ENCODE results near the gene SMIM33. TPM values are rescaled to one million over a fixed set of nuclear protein-coding genes. Genes with fewer than 3 reads are reported as not detected.

Gene SMIM33
- polyA plus RNA-seq, 1 donor from 2014 or later = not detected

DNA sequence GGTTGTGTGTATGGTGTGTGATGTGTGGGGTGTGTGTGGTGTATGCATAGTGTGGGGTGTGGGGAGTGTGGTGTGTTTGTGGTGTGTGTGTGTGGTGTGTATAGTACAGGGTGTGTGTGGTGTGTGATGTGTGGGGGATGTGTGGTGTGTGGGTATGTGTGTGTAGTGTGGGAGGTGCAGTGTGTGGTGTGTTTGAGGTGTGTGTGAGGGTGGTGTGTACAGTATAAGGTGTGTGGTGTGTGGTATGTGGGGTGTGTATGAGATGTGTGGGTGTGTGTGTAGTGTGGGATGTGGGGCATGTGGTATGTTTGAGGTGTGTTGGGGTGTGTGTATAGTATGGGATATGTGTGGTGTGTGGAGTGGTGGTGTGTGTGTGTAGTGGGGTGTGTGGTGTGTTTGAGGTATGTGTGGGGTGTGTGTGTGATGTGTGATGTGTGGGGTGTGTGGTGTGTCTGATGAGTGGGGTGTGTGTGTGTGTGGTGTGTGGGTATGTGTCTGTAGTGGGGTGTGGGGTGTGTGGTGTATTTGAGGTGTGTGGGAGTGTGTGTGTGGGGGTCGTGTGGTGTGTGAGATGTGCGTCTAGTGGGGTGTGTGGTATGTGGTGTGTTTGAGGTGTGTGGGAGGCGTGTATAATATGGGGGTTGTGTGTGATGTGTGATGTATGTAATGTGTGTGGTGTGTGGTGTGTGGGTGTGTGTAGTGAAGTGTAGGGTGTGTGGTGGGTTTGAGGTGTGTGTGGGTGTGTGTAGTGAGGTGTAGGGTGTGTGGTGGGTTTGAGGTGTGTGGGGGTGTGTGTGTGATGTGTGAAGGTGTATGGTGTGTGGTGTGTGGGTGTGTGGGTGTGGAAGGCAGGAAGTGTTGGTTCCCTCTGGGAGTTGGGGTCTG is 16.9 kb upstream of the SMIM33 start:
- H3K79me2 ChIP-seq (replicated peaks; ENCODE audit: insufficient read depth, low read length) = no peaks in the 10 kb centered on the region
- H3K4me3 ChIP-seq (ENCODE audit: low read length) = no peak overlapping the region
- TF ChIP-seq RAD21 (conservative IDR thresholded peaks at IDR 0.05) = no peak
- TF ChIP-seq EP300 (conservative IDR thresholded peaks at IDR 0.05; ENCODE audit: poor library complexity, severe bottlenecking) = no peak
- TF ChIP-seq, protein P1, sequence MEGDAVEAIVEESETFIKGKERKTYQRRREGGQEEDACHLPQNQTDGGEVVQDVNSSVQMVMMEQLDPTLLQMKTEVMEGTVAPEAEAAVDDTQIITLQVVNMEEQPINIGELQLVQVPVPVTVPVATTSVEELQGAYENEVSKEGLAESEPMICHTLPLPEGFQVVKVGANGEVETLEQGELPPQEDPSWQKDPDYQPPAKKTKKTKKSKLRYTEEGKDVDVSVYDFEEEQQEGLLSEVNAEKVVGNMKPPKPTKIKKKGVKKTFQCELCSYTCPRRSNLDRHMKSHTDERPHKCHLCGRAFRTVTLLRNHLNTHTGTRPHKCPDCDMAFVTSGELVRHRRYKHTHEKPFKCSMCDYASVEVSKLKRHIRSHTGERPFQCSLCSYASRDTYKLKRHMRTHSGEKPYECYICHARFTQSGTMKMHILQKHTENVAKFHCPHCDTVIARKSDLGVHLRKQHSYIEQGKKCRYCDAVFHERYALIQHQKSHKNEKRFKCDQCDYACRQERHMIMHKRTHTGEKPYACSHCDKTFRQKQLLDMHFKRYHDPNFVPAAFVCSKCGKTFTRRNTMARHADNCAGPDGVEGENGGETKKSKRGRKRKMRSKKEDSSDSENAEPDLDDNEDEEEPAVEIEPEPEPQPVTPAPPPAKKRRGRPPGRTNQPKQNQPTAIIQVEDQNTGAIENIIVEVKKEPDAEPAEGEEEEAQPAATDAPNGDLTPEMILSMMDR (IDR thresholded peaks at IDR 0.05; ENCODE audit: poor library complexity, severe bottlenecking) = no peak
- TF ChIP-seq TAF1 (IDR thresholded peaks at IDR 0.05; ENCODE audit: low read depth) = no peak
- TF ChIP-seq SMC3 (conservative IDR thresholded peaks at IDR 0.05; ENCODE audit: poor library complexity) = no peak
- no peak for TF ChIP-seq POLR2AphosphoS5 (IDR thresholded peaks at IDR 0.05)
- no peak for TF ChIP-seq MXI1 (conservative IDR thresholded peaks at IDR 0.05; ENCODE audit: poor library complexity, severe bottlenecking)
- TF ChIP-seq, protein P2, sequence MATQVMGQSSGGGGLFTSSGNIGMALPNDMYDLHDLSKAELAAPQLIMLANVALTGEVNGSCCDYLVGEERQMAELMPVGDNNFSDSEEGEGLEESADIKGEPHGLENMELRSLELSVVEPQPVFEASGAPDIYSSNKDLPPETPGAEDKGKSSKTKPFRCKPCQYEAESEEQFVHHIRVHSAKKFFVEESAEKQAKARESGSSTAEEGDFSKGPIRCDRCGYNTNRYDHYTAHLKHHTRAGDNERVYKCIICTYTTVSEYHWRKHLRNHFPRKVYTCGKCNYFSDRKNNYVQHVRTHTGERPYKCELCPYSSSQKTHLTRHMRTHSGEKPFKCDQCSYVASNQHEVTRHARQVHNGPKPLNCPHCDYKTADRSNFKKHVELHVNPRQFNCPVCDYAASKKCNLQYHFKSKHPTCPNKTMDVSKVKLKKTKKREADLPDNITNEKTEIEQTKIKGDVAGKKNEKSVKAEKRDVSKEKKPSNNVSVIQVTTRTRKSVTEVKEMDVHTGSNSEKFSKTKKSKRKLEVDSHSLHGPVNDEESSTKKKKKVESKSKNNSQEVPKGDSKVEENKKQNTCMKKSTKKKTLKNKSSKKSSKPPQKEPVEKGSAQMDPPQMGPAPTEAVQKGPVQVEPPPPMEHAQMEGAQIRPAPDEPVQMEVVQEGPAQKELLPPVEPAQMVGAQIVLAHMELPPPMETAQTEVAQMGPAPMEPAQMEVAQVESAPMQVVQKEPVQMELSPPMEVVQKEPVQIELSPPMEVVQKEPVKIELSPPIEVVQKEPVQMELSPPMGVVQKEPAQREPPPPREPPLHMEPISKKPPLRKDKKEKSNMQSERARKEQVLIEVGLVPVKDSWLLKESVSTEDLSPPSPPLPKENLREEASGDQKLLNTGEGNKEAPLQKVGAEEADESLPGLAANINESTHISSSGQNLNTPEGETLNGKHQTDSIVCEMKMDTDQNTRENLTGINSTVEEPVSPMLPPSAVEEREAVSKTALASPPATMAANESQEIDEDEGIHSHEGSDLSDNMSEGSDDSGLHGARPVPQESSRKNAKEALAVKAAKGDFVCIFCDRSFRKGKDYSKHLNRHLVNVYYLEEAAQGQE (IDR thresholded peaks at IDR 0.05; ENCODE audit: borderline replicate concordance) = no peak
- TF ChIP-seq EZH2 (IDR thresholded peaks at IDR 0.05; ENCODE audit: borderline replicate concordance, insufficient read depth, low read length, poor library complexity, severe bottlenecking) = no peak
- H3K9me3 ChIP-seq (ENCODE audit: low read length) = no peaks in the 10 kb centered on the region
- no peak overlapping the region for H3K27ac ChIP-seq (ENCODE audit: low read length)
- H2AFZ ChIP-seq (ENCODE audit: low read depth, low read length) = no peak overlapping the region
- H3K4me2 ChIP-seq (ENCODE audit: low read length) = no peak overlapping the region
- H3K27me3 ChIP-seq (ENCODE audit: insufficient read depth, low read depth, low read length) = no peaks in the 10 kb centered on the region
- H4K20me1 ChIP-seq (ENCODE audit: insufficient read depth) = no peaks in the 10 kb centered on the region
- no peaks in the 10 kb centered on the region for H3K9me2 ChIP-seq (ENCODE audit: insufficient read depth, low read length)
- H3F3A ChIP-seq (ENCODE audit: insufficient read depth, low read length, poor library complexity, severe bottlenecking) = no peaks in the 10 kb centered on the region
- H3K9ac ChIP-seq (ENCODE audit: low read length) = no peak overlapping the region
- no peaks in the 10 kb centered on the region for H3K36me3 ChIP-seq (ENCODE audit: insufficient read depth, low read length)

DNA sequence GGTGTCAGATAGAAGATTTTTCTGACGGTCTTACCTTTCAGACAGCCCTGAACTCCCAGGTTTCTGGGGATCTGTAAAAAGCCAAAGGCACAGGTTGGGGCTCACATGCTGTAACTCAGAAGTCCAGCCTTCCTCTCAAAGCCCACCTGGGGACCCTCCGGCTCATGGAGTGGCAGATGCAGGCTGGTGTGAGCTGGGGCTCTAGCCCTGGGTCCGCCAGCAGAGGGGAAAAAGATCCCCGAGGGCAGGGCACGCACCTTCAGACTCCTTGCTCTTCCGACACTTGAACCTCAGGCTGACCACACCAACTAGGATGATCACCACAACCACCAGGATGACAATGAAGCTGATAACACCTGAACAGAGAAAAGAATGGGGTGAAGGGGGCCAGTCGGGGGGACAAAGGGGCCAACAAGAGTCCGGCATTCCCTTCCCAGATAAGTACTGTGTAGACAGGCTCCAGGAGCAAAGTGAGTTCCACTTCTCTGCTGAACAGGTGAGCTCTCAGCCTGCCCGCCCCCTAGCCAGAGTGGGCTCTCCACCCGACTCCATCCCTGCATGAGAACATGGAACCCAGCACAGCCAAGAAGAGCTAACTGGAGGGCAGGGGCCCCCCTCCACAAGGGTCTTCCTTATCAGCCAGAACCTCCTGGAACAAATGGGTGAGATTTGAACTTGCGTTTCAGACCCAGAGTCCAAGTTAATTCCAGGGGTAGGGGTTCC is 16.1 kb upstream of the SMIM33 start:
- Histone ChIP-seq H3K27me3 (ENCODE audit: insufficient read depth, low read depth, low read length) (no peaks in the 10 kb centered on the region), H3K36me3 (ENCODE audit: insufficient read depth, low read length) (no peaks in the 10 kb centered on the region), H3K9me2 (ENCODE audit: insufficient read depth, low read length) (no peaks in the 10 kb centered on the region), H3K4me3 (ENCODE audit: low read length) (no peak overlapping the region), H3K27ac (ENCODE audit: low read length) (no peak overlapping the region), H3K9me3 (ENCODE audit: low read length) (no peaks in the 10 kb centered on the region), H4K20me1 (ENCODE audit: insufficient read depth) (no peaks in the 10 kb centered on the region), H2AFZ (ENCODE audit: low read depth, low read length) (no peak overlapping the region), H3K79me2 (replicated peaks; ENCODE audit: insufficient read depth, low read length) (no peaks in the 10 kb centered on the region), H3K9ac (ENCODE audit: low read length) (no peak overlapping the region), H3F3A (ENCODE audit: insufficient read depth, low read length, poor library complexity, severe bottlenecking) (no peaks in the 10 kb centered on the region), H3K4me2 (ENCODE audit: low read length) (no peak overlapping the region)
- TF ChIP-seq RAD21 (conservative IDR thresholded peaks at IDR 0.05) (no peak), SMC3 (conservative IDR thresholded peaks at IDR 0.05; ENCODE audit: poor library complexity) (no peak), EZH2 (IDR thresholded peaks at IDR 0.05; ENCODE audit: borderline replicate concordance, insufficient read depth, low read length, poor library complexity, severe bottlenecking) (no peak)
